HG03280 (cell line): ENCODE results near the gene FAAP24.
"Not testable (repeated sequence)": the region's sequence is repeated elsewhere in the genome, so short reads cannot be mapped to it uniquely, and the experiment has no call there.

Source experiments
- ATAC-seq: cut with Tn5 transposase; IDR thresholded peaks from one replicate; pipeline ENCODE4 v1.9.1; 2021; ENCODE audit warnings: mild to moderate bottlenecking, moderate library complexity; ENCODE audit not compliant: unreplicated experiment

FAAP24 gene

DNA sequence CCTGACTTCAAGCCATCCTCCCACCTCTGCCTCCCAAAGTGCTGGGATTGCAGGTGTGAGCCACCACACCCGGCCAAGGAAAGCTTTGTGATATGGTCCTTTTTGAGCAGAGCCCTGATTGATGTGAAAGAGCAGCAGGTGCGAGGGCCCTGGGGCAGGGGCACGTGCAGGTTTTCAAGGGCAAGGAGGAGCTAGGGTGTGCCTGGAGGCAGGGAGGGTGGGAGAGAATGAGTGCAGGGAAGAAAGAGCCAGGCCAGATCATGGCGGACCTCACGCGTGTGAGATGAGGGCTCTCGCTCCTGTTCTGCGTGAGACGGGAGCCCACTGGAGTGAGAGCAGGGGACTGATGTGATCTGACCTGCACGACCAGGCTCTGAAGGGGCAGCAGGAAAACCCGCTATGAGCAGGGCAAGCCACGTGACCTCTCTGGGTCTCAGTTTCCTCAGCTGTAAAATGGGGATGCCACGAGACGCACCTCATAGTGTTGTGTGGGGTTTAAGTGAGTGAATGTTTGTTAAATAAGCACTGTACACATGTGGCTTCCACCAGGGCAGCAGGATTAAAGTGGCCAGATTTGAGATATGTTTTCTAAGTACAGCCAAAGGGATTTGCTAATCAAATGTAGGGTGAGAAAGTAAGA lies 25.8 kb downstream of the FAAP24 start:
- no peak for ATAC-seq

DNA sequence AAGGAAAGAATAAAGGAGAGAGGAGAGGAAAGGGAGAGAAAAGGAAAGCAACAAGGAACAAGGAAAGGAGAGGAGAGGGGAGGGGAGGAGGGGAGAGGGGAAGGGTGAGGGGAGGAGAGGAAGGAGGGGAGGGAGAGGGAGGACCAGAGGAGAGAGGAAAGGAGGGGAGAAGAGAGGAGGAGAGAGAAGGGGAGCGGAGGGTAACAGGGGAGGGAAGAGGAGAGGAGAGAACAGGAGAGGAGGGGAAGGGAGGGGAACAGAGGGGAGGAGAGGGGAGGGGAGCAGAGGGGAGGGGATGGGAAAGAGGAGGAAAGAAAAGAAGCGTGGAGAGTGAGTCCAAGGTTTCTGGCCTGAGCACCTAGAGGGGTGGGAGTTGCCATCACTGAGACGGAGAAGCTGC lies 26.7 kb downstream of the FAAP24 start:
- ATAC-seq: no peak

DNA sequence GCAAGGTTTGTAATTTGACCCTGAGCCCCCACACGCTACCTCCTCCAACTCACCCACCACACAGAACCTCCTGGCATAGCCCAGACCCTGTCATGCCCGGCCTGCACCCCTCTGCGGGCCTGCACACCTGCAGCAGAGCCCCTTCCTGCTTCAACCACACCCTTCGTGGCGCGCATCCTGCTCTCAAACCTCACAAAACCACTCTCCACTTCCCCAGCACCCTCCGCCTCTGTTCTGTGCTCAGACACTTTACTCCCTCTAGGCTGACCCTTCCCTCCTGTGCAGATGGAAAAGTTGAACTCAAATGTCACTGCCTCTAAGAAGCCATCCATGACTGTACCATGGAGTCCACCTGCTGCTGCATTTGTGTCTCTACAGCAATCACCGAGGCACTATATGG lies 28.5 kb downstream of the FAAP24 start:
- no peak for ATAC-seq

DNA sequence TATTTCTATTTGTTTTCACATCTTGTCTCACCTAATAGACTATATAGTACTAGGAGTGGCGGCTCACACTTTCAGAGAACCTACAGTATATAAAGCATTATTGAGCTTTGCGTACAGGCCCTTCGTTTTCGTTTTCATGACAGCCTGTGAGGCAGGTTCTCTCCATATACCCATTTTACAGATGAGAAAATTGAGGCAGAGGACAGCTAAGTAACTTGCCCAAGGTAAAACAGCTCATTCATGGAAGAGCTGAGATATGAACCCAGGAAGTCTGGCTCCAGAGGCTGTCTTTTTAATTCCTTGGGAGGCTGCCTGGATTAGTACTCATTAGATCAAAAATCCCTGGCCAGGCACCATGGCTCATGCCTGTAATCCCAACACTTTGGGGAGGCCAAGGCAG lies 28.9 kb downstream of the FAAP24 start:
- no peak for ATAC-seq

DNA sequence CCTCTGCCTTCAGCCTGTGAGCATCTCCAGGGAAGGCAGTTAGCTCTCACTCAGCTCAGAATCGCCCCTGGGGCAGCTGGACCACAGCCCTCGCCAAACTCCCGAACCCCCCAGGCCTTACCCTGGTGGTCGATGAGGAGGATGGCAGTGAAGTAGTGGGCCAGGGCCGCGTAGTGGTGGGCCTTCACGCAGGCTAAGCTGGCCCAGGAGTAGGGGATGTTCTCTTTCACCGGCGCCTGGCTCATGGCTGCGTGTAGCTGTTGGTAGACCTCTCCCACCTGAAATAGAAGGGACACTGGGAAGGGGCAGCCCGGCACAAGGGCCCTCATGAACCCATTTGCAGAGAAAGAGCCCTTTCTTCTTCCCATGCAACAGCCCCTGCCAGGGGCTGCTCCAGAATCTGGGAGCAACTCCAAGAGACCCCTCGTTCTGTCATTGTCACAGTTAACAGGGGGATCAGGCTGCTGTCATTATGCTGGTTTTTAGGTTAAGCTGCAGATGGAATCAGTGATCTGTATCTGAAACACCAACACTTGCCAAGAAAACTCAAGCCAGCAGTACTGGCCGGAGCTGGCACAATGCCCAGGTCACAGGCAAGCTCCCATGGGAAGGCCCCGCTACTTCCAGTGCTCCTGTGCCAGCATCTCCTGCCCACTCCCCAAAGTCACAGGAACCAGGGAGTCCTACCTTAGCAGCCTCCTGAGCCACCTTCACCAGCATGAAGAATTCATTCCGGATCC lies 30.3 kb downstream of the FAAP24 start:
- not testable (repeated sequence) for ATAC-seq

DNA sequence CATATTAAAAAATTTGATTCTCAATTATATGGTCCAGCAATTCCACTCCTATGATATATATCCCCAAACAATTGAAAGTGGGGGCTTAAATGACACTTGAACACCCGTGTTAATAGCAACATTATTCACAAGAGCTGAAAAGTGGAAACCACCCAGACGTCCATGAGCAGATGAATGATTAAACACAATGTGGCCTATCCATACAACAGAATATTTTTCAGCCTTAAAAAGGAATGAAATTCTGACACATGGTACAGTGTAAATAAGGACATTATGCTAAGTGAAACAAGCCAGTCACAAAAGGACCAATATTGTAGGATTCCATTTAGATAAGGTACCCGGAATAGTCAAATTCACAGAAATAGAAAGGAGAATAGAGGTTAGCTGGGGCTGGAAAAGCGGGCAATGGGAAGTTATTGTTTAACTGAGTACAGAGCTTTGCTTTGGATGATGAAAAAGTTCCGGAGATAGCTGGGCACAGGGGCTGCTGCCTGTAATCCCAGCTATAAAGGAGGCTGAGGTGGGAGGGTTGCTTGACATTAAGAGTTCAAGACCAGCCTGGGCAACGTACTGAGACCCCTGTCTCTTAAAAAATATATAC lies 31.5 kb downstream of the FAAP24 start:
- not testable (repeated sequence) for ATAC-seq

DNA sequence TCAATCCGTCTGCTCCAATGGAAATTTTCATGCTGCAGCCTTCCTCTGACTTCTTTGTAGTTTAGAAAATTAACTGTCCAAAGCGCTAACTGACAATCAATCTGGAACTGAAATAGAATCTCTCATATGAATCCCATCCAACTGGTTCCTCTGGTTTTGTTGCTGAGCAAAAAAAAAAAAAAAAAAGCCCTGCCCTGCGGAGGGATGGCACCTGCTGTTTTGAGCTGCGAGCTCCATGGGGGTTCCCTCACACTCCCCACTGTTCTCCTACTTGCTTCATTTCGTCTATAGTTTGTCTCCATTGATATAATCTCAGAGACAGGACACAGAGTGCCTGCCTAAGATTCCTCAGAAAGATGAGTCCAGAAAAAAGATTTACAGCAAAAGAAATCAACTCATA lies 33.4 kb downstream of the FAAP24 start:
- no peak for ATAC-seq

DNA sequence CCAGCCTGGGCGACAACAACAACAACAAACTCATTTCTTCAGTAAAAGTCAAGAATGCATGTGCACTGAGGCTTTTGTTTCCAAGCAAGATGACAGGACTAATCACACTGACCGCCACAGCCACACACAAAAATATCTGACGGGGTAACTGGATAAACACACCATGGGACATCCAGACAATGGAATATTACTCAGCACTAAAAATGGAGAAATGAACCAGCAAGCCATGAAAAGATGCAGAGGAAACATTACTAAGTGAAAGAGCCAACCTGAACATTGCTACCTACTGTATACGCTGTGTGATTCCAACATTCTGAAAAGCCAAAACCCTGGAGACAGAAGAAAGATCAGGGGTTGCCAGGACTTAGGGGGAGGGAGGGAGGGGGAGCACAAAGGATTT lies 36.7 kb downstream of the FAAP24 start:
- ATAC-seq: no peak

DNA sequence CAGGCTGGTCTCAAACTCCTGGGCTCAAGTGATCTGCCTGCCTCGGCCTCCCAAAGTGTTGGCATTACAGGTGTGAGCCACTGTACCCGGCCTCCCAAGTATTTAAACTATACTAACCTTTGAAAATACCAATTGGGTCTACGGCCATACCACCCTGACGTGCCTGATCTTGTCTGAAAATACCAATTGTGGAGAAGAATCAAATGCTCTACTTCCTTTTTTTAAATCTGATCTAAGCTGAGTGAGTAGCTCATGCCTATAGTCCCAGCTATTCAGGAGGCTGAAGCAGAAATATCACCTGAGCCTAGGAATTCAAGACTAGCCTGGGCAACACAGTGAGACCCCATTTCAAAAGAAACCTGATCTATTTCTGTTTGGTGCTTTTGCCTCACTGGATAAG lies 38.8 kb downstream of the FAAP24 start:
- ATAC-seq: not testable (repeated sequence)

DNA sequence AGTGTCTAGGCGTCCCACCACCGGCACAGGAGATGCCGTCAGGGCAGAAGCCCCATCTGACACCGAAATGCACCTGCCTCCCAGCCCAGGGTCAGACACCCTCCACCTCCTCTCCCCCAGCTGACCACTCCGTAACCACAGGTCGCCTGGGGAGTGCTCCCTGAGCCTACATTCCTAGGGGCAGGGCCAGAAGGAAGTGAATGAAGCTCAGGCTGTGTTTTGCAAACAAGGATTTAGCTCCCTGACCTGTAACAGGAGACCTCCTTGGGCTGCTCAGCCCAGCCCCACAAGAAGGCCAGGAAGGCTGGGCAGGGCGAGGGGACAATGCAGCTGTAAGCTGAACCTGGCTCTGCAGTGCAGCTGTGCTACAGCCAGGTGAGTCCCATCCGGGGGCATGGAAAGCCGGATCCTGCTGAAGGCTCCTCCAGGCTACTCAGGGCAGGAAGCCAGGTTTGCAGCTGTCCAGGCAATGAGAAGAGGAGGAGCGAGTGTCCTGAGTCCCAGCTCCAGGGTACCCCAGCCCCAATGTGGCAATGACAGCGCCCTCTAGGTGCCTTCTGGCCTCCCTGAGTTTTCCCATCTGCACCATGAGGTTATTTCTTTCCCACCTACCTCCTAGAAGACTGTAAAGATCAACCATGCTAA lies 50.6 kb downstream of the FAAP24 start:
- no peak for ATAC-seq

DNA sequence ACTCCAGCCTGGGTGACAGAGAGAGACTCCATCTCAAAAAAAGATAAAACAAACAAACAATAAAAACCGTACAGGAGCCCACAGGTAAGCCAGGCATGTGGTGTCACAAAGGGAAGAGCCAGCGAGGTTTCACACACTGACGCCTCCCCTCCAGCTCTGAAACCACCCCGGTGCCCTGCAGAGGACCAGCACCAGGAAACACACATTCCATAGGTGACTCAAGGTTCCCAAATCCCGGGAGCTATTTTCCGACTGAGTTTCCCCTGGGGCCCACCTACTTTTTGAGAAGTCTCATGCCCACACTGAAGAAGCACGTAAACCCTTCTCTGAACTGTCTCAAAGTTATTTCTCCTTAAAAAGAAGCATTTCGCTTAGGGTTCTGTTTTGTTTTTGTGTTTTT lies 52.4 kb downstream of the FAAP24 start:
- no peak for ATAC-seq

DNA sequence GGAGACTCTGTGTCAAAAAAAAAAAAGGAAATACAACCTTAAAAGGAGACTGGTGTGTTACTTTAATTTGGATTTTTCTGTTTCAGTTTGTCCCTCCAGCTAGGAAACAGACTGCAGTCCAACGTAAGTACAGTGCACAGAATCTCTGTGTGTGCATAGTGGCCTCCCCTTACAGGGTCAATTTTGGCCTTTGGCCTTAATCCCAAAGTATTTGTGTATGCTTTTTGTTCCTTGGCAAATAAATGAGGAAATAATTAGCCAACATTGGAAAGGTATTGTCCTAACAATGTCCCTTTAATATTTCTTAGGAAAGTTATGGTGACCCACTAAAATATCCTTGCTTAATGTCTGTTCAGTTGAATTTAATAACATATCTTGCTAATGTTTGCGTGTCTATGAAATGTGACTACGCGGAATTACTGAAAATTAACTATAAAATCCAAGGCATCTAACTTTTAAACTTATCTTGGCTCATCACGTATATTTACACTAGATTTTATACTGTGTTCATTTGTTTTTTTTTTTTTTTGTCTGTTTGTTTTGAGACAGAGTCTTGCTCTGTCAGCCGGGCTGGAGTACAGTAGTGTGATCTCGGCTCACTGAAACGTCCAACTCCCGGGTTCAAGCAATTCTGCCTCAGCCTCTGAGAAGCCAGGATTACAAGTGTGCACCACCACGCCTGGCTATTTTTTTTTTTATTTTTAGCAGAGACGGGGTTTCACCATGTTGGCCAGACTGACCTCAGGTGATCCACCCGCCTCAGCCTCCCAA lies 53.6 kb downstream of the FAAP24 start:
- not testable (repeated sequence) for ATAC-seq

DNA sequence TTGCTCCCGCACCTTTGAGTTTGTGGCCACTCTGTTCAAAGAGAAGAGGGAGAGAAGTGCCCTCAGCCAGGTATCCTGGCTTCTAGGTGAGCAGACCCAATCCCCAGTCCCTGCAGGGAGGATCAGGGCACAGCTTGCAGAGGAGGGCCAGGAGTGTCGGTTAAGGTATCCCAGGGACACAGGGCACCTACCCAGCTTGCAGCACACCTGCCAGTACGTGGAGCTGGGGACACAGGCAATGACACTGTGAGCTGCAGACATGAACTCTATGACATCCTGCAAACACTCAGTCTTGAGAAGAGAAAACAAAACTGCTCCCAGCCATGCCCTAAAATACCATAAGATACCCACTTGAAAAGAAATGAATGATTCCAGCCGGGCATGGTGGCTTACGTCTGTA lies 54.6 kb downstream of the FAAP24 start:
- ATAC-seq: not testable (repeated sequence)
